ENCODE results near the gene AHRR. TPM values are rescaled to one million over a fixed set of nuclear protein-coding genes. Genes with fewer than 3 reads are reported as not detected.

AHRR gene
- total and polyA plus RNA-seq, 2 donors (not counting 1 experiment from before 2014, with no cell fraction given): 11.3 to 26.4 TPM

GRCh38 chr5:346229-346935 is 24.9 kb downstream of the AHRR start:
- H3K4me2 ChIP-seq (ENCODE audit: extremely low read depth, insufficient read depth, low read length): no peak overlapping the region
- H3K4me1 ChIP-seq (ENCODE audit: control insufficient read depth, extremely low read depth, insufficient read depth, low read length): peaks cover 3% of the 10 kb centered on the region
- no peaks in the 10 kb centered on the region for H4K20me1 ChIP-seq (ENCODE audit: control insufficient read depth, extremely low read depth, insufficient read depth, low read length)
- H3K27ac ChIP-seq (ENCODE audit: insufficient read depth, low read length): no peak overlapping the region
- no peak overlapping the region for H3K9ac ChIP-seq (ENCODE audit: insufficient read depth, low read length)
- no peaks in the 10 kb centered on the region for H3K27me3 ChIP-seq (ENCODE audit: control insufficient read depth, insufficient read depth, low read length)
- DNase-seq (ENCODE audit: low read depth in 2 of 2): no peak
- no peak overlapping the region for H3K4me3 ChIP-seq (replicated peaks in 1 of 4; ENCODE audit: control extremely low read depth in 1 of 4, insufficient read depth in 1 of 4, low read depth in 3 of 4, low read length in 4 of 4)
- H3K79me2 ChIP-seq (ENCODE audit: control insufficient read depth, insufficient read depth, low read length): peaks cover 61% of the 10 kb centered on the region
- H3K9me3 ChIP-seq (ENCODE audit: control insufficient read depth, insufficient read depth, low read depth, low read length): no peaks in the 10 kb centered on the region
- H2AFZ ChIP-seq (ENCODE audit: low read length): no peak overlapping the region
- no peak for TF ChIP-seq EZH2 (IDR thresholded peaks at IDR 0.05; ENCODE audit: low read length, missing control alignments)
- no peak for TF ChIP-seq CTCF (conservative IDR thresholded peaks at IDR 0.05 in 1 of 2, IDR thresholded peaks at IDR 0.05 in 1 of 2; ENCODE audit: low read depth in 1 of 2, low read length in 2 of 2)
- peaks cover 2% of the 10 kb centered on the region for H3K36me3 ChIP-seq (ENCODE audit: control insufficient read depth, insufficient read depth, low read length)

- H3K27ac ChIP-seq (ENCODE audit: insufficient read depth, low read length): no peak overlapping the region
- H3K9me3 ChIP-seq (ENCODE audit: control insufficient read depth, insufficient read depth, low read depth, low read length): no peaks in the 10 kb centered on the region
- H3K4me3 ChIP-seq (replicated peaks in 1 of 4; ENCODE audit: control extremely low read depth in 1 of 4, insufficient read depth in 1 of 4, low read depth in 3 of 4, low read length in 4 of 4): no peak overlapping the region
- H3K27me3 ChIP-seq (ENCODE audit: control insufficient read depth, insufficient read depth, low read length): no peaks in the 10 kb centered on the region
- no peak overlapping the region for H3K9ac ChIP-seq (ENCODE audit: insufficient read depth, low read length)
- H3K79me2 ChIP-seq (ENCODE audit: control insufficient read depth, insufficient read depth, low read length): peaks cover 53% of the 10 kb centered on the region
- H3K4me1 ChIP-seq (ENCODE audit: control insufficient read depth, extremely low read depth, insufficient read depth, low read length): peaks cover 3% of the 10 kb centered on the region
- TF ChIP-seq CTCF (conservative IDR thresholded peaks at IDR 0.05 in 1 of 2, IDR thresholded peaks at IDR 0.05 in 1 of 2; ENCODE audit: low read depth in 1 of 2, low read length in 2 of 2) (no peak), EZH2 (IDR thresholded peaks at IDR 0.05; ENCODE audit: low read length, missing control alignments) (no peak)
- no peak overlapping the region for H2AFZ ChIP-seq (ENCODE audit: low read length)
- no peak overlapping the region for H3K4me2 ChIP-seq (ENCODE audit: extremely low read depth, insufficient read depth, low read length)
- peaks cover 2% of the 10 kb centered on the region for H3K36me3 ChIP-seq (ENCODE audit: control insufficient read depth, insufficient read depth, low read length)
- no peaks in the 10 kb centered on the region for H4K20me1 ChIP-seq (ENCODE audit: control insufficient read depth, extremely low read depth, insufficient read depth, low read length)
- DNase-seq (ENCODE audit: low read depth in 2 of 2): no peak
These were observed 26.3 kb downstream of the AHRR start for GRCh38 chr5:347712-348284.

GRCh38 chr5:348726-349125 is 27.2 kb downstream of the AHRR start:
- H3K36me3 ChIP-seq (ENCODE audit: control insufficient read depth, insufficient read depth, low read length): peaks cover 6% of the 10 kb centered on the region
- H3K4me1 ChIP-seq (ENCODE audit: control insufficient read depth, extremely low read depth, insufficient read depth, low read length): no peaks in the 10 kb centered on the region
- TF ChIP-seq CTCF (conservative IDR thresholded peaks at IDR 0.05 in 1 of 2, IDR thresholded peaks at IDR 0.05 in 1 of 2; ENCODE audit: low read depth in 1 of 2, low read length in 2 of 2) (no peak), EZH2 (IDR thresholded peaks at IDR 0.05; ENCODE audit: low read length, missing control alignments) (no peak)
- no peak overlapping the region for H3K27ac ChIP-seq (ENCODE audit: insufficient read depth, low read length)
- H3K9ac ChIP-seq (ENCODE audit: insufficient read depth, low read length): no peak overlapping the region
- no peaks in the 10 kb centered on the region for H3K27me3 ChIP-seq (ENCODE audit: control insufficient read depth, insufficient read depth, low read length)
- H4K20me1 ChIP-seq (ENCODE audit: control insufficient read depth, extremely low read depth, insufficient read depth, low read length): no peaks in the 10 kb centered on the region
- no peak overlapping the region for H3K4me2 ChIP-seq (ENCODE audit: extremely low read depth, insufficient read depth, low read length)
- no peak overlapping the region for H3K4me3 ChIP-seq (replicated peaks in 1 of 4; ENCODE audit: control extremely low read depth in 1 of 4, insufficient read depth in 1 of 4, low read depth in 3 of 4, low read length in 4 of 4)
- no peak overlapping the region for H2AFZ ChIP-seq (ENCODE audit: low read length)
- DNase-seq (ENCODE audit: low read depth in 2 of 2): no peak
- no peaks in the 10 kb centered on the region for H3K9me3 ChIP-seq (ENCODE audit: control insufficient read depth, insufficient read depth, low read depth, low read length)
- H3K79me2 ChIP-seq (ENCODE audit: control insufficient read depth, insufficient read depth, low read length): peaks cover 44% of the 10 kb centered on the region

Measured in fibroblast of lung (primary cell).